Adrenal gland (tissue), 12 donors: Measurements from ENCODE around the gene ACTL7B. TPM values are rescaled to one million over a fixed set of nuclear protein-coding genes. Genes with fewer than 3 reads are reported as not detected.

Experiments used
- DNase-seq, 7 donors: peaks; one replicate each; pipeline ENCODE4 v3.0.0-alpha.2; 2019 to 2020
- H3K27ac ChIP-seq, 5 donors: fragments of 200-600 bp; sonication (generic) in 4 of 5; 1 replicate in 3 of 5; 2 replicates in 2 of 5; pipeline versions ENCODE4 v1.5.1 to v1.8.0; 2016 to 2020; ENCODE audit warnings: mild to moderate bottlenecking in 1 of 5
- H3K27me3 ChIP-seq: fragments of 200-600 bp; 2 replicates; pipeline ENCODE4 v1.8.0; 2021
- H3K36me3 ChIP-seq, 2 donors: fragments of 200-600 bp; replicated peaks in 1 of 2; 1 replicate in 1 of 2; 2 replicates in 1 of 2; pipeline versions ENCODE4 v1.5.1 to v1.8.0; 2018 to 2022
- H3K4me1 ChIP-seq, 2 donors: fragments of 200-600 bp; replicated peaks in 1 of 2; 1 replicate in 1 of 2; 2 replicates in 1 of 2; pipeline versions ENCODE4 v1.5.1 to v1.8.0; 2018 to 2021
- H3K4me3 ChIP-seq, 4 donors: fragments of 200-600 bp; sonication (generic) in 3 of 4; one replicate each; pipeline ENCODE4 v1.5.1; 2016 to 2018
- H3K9me3 ChIP-seq, 3 donors: fragments of 200-600 bp; sonication (generic) in 1 of 3; replicated peaks in 1 of 3; 1 replicate in 2 of 3; 2 replicates in 1 of 3; pipeline versions ENCODE4 v1.5.1 to v1.8.0; 2016 to 2021
- POLR2A ChIP-seq, 2 donors: fragments of 450-650 bp; IDR thresholded peaks; one replicate each; pipeline ENCODE4 v1.6.1; 2017; ENCODE audit warnings: antibody characterized with exemption in 2 of 2, mild to moderate bottlenecking in 2 of 2, moderate library complexity in 1 of 2
- WGBS, 4 donors: extraction: QIAGEN DNeasy Blood & Tissue Kit in 2 of 4; methylation state at CpG; one replicate each; pipeline versions ENCODE4 v1.1.5 to v1.1.7; 2013 to 2017; 5-methylcytosine and 5-hydroxymethylcytosine counted together
- intact Hi-C, 2 donors: fragments of 100-400 bp; cut with DNase I; formaldehyde crosslinking; loops; one replicate each; pipeline versions ENCODE4 v1.14.1 to v1.15.0; 2022 to 2023
- polyA plus RNA-seq, 3 donors: library from polyadenylated mRNA; stranded (reverse); fragments of 200-250 nt in 2 of 3; fragments of 350-450 nt in 1 of 3; fragmentation: Illumina TruSeq in 1 of 3; extraction: RNeasy Lipid Tissue Mini Kit (QIAGEN cat#74804) in 1 of 3; gene quantifications; one replicate each; pipeline ENCODE4 v1.2.3, GENCODE V29; 2013 to 2014
- total RNA-seq, 9 donors: library from RNA; depleted of rRNA in 4 of 9; stranded (reverse); fragments of >200 nt in 4 of 9; fragments of 120-200 nt in 1 of 9; fragmentation: NEBNext Ultra II Directional in 1 of 9; extraction: Animal tissue kit (Norgen Biotek cat#: 25700) in 1 of 9; gene quantifications; one replicate each; pipeline versions ENCODE4 v1.1.0 to v1.2.4, GENCODE V29; 2013 to 2023
- TF ChIP-seq, protein P1 (sequence below), 6 experiments: fragments of 450-650 bp in 4 of 6; fragments of 200-600 bp in 2 of 6; sonication (generic) in 1 of 6; IDR thresholded peaks; 1 replicate in 5 of 6; 2 replicates in 1 of 6; pipeline versions ENCODE4 v1.5.1 to v1.8.0; 2016 to 2021; ENCODE audit warnings: antibody characterized with exemption in 6 of 6, mild to moderate bottlenecking in 2 of 6, moderate library complexity in 1 of 6
- donor health status: healthy with polysubstance abuse.
- donor health status: Bipolar disorder and iron deficiency.
- donor health status: DM: yes; HTN: yes; CAD: no.
- donor health status: DM: no; HTN: no; CAD: no.
- donor health status: DM: no; HTN: no; CAD: no.
- donor health status: DM: yes; HTN: yes; CAD: no.

The ACTL7B gene
- total and polyA plus RNA-seq, 12 donors: 0.12 to 0.95 (median 0.27) TPM; not detected in 4

GRCh38 chr9:108867116-108867515, 11.3 kb upstream of the ACTL7B start:
- no peaks in the 10 kb centered on the region for H3K9me3 ChIP-seq
- DNase-seq: no peak
- peaks cover 0 to 45% of the 10 kb centered on the region in 2 donors for H3K36me3 ChIP-seq
- H3K4me1 ChIP-seq: peaks cover 0 to 5% of the 10 kb centered on the region in 2 donors
- no peak overlapping the region for H3K4me3 ChIP-seq
- H3K27me3 ChIP-seq: no peaks in the 10 kb centered on the region
- intact Hi-C loops: no loop called here
- no peak overlapping the region for H3K27ac ChIP-seq
- TF ChIP-seq POLR2A (IDR thresholded peaks at IDR 0.05): no peak

- DNase-seq: no peak
- WGBS, 4 donors: 28 to 57% (median 42%) methylated on average over 2 of the region's 2 CpGs
- Histone ChIP-seq H3K4me1 (peaks cover 0 to 5% of the 10 kb centered on the region in 2 donors), H3K9me3 (no peaks in the 10 kb centered on the region), H3K36me3 (peaks cover 0 to 34% of the 10 kb centered on the region in 2 donors), H3K27me3 (no peaks in the 10 kb centered on the region), H3K4me3 (no peak overlapping the region), H3K27ac (peak overlapping the region in 1 of 5 donors; percentile 30)
- intact Hi-C loops: no loop called here
- no peak for TF ChIP-seq POLR2A (IDR thresholded peaks at IDR 0.05)
- TF ChIP-seq, protein P1, sequence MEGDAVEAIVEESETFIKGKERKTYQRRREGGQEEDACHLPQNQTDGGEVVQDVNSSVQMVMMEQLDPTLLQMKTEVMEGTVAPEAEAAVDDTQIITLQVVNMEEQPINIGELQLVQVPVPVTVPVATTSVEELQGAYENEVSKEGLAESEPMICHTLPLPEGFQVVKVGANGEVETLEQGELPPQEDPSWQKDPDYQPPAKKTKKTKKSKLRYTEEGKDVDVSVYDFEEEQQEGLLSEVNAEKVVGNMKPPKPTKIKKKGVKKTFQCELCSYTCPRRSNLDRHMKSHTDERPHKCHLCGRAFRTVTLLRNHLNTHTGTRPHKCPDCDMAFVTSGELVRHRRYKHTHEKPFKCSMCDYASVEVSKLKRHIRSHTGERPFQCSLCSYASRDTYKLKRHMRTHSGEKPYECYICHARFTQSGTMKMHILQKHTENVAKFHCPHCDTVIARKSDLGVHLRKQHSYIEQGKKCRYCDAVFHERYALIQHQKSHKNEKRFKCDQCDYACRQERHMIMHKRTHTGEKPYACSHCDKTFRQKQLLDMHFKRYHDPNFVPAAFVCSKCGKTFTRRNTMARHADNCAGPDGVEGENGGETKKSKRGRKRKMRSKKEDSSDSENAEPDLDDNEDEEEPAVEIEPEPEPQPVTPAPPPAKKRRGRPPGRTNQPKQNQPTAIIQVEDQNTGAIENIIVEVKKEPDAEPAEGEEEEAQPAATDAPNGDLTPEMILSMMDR (IDR thresholded peaks at IDR 0.05): no peak
Observed at GRCh38 chr9:108866001-108866420, 10.2 kb upstream of the ACTL7B start.

GRCh38 chr9:108865037-108865436, 9.3 kb upstream of the ACTL7B start:
- intact Hi-C loops: no loop called here
- Histone ChIP-seq H3K9me3 (no peaks in the 10 kb centered on the region), H3K4me1 (peaks cover 0 to 5% of the 10 kb centered on the region in 2 donors), H3K4me3 (no peak overlapping the region), H3K36me3 (peaks cover 0 to 24% of the 10 kb centered on the region in 2 donors), H3K27ac (peak overlapping the region in 1 of 5 donors; percentile 10), H3K27me3 (no peaks in the 10 kb centered on the region)
- DNase-seq: peak; percentile 61 to 85 (median 76)
- TF ChIP-seq POLR2A (IDR thresholded peaks at IDR 0.05): no peak
- TF ChIP-seq, protein P1 (IDR thresholded peaks at IDR 0.05): no peak
- 54 to 69% (median 67%) methylated on average over 4 of the region's 4 CpGs for WGBS, 4 donors

- peaks cover 0 to 18% of the 10 kb centered on the region in 2 donors for H3K36me3 ChIP-seq
- peaks cover 0 to 5% of the 10 kb centered on the region in 2 donors for H3K4me1 ChIP-seq
- DNase-seq: no peak
- no peaks in the 10 kb centered on the region for H3K27me3 ChIP-seq
- no peak for TF ChIP-seq POLR2A (IDR thresholded peaks at IDR 0.05)
- TF ChIP-seq, protein P1 (IDR thresholded peaks at IDR 0.05): no peak
- WGBS, 4 donors: 86 to 98% (median 93%) methylated on average over 3 of the region's 3 CpGs
- intact Hi-C loops: no loop called here
- H3K4me3 ChIP-seq: no peak overlapping the region
- H3K9me3 ChIP-seq: no peaks in the 10 kb centered on the region
- H3K27ac ChIP-seq: peak overlapping the region in 1 of 5 donors; percentile 10
Observed at GRCh38 chr9:108864446-108864845, 8.7 kb upstream of the ACTL7B start.

GRCh38 chr9:108863891-108864290, 8.1 kb upstream of the ACTL7B start:
- no peak overlapping the region for H3K4me3 ChIP-seq
- WGBS, 4 donors: 87 to 96% (median 92%) methylated on average over 3 of the region's 3 CpGs
- H3K27ac ChIP-seq: no peak overlapping the region
- TF ChIP-seq, protein P1 (IDR thresholded peaks at IDR 0.05): no peak
- no peak for TF ChIP-seq POLR2A (IDR thresholded peaks at IDR 0.05)
- intact Hi-C loops: no loop called here
- DNase-seq: no peak
- H3K9me3 ChIP-seq: no peaks in the 10 kb centered on the region
- peaks cover 0 to 5% of the 10 kb centered on the region in 2 donors for H3K4me1 ChIP-seq
- H3K27me3 ChIP-seq: no peaks in the 10 kb centered on the region
- peaks cover 0 to 13% of the 10 kb centered on the region in 2 donors for H3K36me3 ChIP-seq
